Fibroblast of lung (primary cell): ENCODE data around the gene KCP.

Experiments
- CTCF ChIP-seq, 2 donors: IDR thresholded peaks in 1 of 2; conservative IDR thresholded peaks in 1 of 2; 1 replicate in 1 of 2; 2 replicates in 1 of 2; pipeline ENCODE4 v1.5.1; 2011 to 2012; ENCODE audit warnings: low read length in 2 of 2, control low read depth in 1 of 2, inconsistent platforms in 1 of 2, low read depth in 1 of 2, mild to moderate bottlenecking in 1 of 2
- EZH2 ChIP-seq: IDR thresholded peaks from 2 replicates; pipeline ENCODE4 v1.5.1; 2012; ENCODE audit warnings: low read length, control low read depth, mild to moderate bottlenecking; ENCODE audit errors: missing control alignments

DNA sequence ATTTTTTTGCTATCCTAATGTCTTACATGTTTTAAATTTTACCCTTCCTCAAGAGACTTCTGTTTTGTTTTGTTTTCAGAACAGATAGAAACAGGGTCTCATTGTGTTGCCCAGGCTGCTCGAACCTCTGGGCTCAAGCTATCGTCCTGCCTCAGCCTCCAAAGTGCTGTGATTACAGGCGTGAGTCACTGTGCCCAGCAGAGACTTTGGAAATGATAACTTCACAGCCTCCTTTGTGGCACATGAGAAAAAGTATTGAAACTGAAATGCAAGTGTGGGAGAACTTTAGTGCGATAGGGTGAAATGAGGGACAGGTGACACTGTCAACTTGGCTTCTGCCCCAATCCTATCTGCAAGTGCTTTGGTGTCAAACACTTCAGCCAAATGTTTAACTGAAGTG lies 48.8 kb upstream of the KCP start:
- TF ChIP-seq CTCF (conservative IDR thresholded peaks at IDR 0.05 in 1 of 2, IDR thresholded peaks at IDR 0.05 in 1 of 2; ENCODE audit: low read depth in 1 of 2, low read length in 2 of 2): no peak
- no peak for TF ChIP-seq EZH2
